Esophagus squamous epithelium (tissue), 4 donors: Measurements from ENCODE around the gene AKR1B15.

Experiments
- CTCF ChIP-seq, 6 experiments: fragments of 450-650 bp in 4 of 6; fragments of 200-600 bp in 2 of 6; sonication (generic) in 2 of 6; IDR thresholded peaks; one replicate each; pipeline ENCODE4 v1.5.1; 2016 to 2019; ENCODE audit warnings: antibody characterized with exemption in 6 of 6, mild to moderate bottlenecking in 4 of 6, moderate library complexity in 4 of 6
- POLR2A ChIP-seq, 4 donors: fragments of 450-650 bp; IDR thresholded peaks; one replicate each; pipeline ENCODE4 v1.6.1; 2017; ENCODE audit warnings: antibody characterized with exemption in 4 of 4, mild to moderate bottlenecking in 4 of 4, moderate library complexity in 3 of 4

- TF ChIP-seq CTCF (IDR thresholded peaks at IDR 0.05) = no peak
- no peak for TF ChIP-seq POLR2A (IDR thresholded peaks at IDR 0.05)
These were observed 39.9 kb upstream of the AKR1B15 start for GRCh38 chr7:134509010-134509409.
